H1 (cell line): ENCODE data around the gene NLRP3. TPM values are rescaled to one million over a fixed set of nuclear protein-coding genes. Genes with fewer than 3 reads are reported as not detected.

Source experiments
- CTCF ChIA-PET: fragments of 300-600 bp; sonication (Branson Sonifier 250); formaldehyde crosslinking; loops from one replicate; lab custom pipeline; 2021; ENCODE audit not compliant: partially characterized antibody; lab: Charles Lee
- POLR2A ChIA-PET: fragments of 300-600 bp; sonication (Branson Sonifier 250); formaldehyde crosslinking; loops from one replicate; lab custom pipeline; 2021; ENCODE audit warnings: inconsistent platforms; ENCODE audit not compliant: partially characterized antibody; lab: Charles Lee
- DNase-seq, 2 experiments: peaks; one replicate each; pipeline versions ENCODE4 v3.0.0 to v3.0.0-alpha.2; 2010 to 2022; ENCODE audit warnings: low spot score in 2 of 2, low read depth in 1 of 2, mixed read lengths in 1 of 2
- FAIRE-seq: peaks from 2 replicates; lab custom pipeline; 2011; peaks lifted over from hg19 to GRCh38; lab: Jason Lieb, UNC
- H2AFZ ChIP-seq: 2 replicates; pipeline ENCODE4 v1.8.1; 2012; ENCODE audit warnings: low read length, inconsistent platforms
- H2AK5ac ChIP-seq: 2 replicates; pipeline ENCODE4 v1.6.1; 2013; ENCODE audit warnings: low read depth, low read length
- H2BK120ac ChIP-seq: replicated peaks from 2 replicates; pipeline ENCODE3; 2013; ENCODE audit warnings: low read depth, low read length, inconsistent platforms
- H2BK12ac ChIP-seq: 2 replicates; pipeline ENCODE4 v1.6.1; 2013; ENCODE audit warnings: low read depth, low read length
- H2BK15ac ChIP-seq: 2 replicates; pipeline ENCODE4 v1.6.1; 2013; ENCODE audit warnings: low read length
- H2BK20ac ChIP-seq: 2 replicates; pipeline ENCODE4 v1.6.1; 2013; ENCODE audit warnings: low read length
- H2BK5ac ChIP-seq: 2 replicates; pipeline ENCODE4 v1.6.1; 2013; ENCODE audit warnings: low read depth, low read length
- H3K14ac ChIP-seq: 2 replicates; pipeline ENCODE4 v1.6.1; 2013; ENCODE audit warnings: inconsistent platforms; ENCODE audit not compliant: insufficient read length
- H3K18ac ChIP-seq: 2 replicates; pipeline ENCODE4 v1.6.1; 2013; ENCODE audit warnings: low read length; ENCODE audit errors: extremely low read depth
- H3K23ac ChIP-seq: 2 replicates; pipeline ENCODE4 v1.6.1; 2013; ENCODE audit warnings: inconsistent platforms; ENCODE audit not compliant: insufficient read length
- H3K23me2 ChIP-seq: 2 replicates; pipeline ENCODE4 v1.6.1; 2013; ENCODE audit warnings: low read depth, low read length
- H3K27ac ChIP-seq: 2 replicates; pipeline ENCODE4 v1.6.1; 2011; ENCODE audit warnings: low read depth, low read length, inconsistent platforms
- H3K27me3 ChIP-seq, 4 experiments: replicated peaks in 1 of 4; 1 replicate in 1 of 4; 2 replicates in 3 of 4; pipeline versions ENCODE4 v1.6.1 to v1.8.1; 2011 to 2013; ENCODE audit warnings: low read length in 3 of 4, mild to moderate bottlenecking in 3 of 4, inconsistent platforms in 2 of 4, mixed read lengths in 2 of 4, moderate library complexity in 1 of 4; ENCODE audit not compliant: control insufficient read depth in 3 of 4, insufficient read depth in 3 of 4; ENCODE audit errors: extremely low read depth in 1 of 4
- H3K36me3 ChIP-seq, 4 experiments: 2 replicates each; pipeline versions ENCODE4 v1.6.1 to v1.8.1; 2011 to 2013; ENCODE audit warnings: mild to moderate bottlenecking in 4 of 4, low read length in 3 of 4, moderate library complexity in 2 of 4, control low read depth in 1 of 4, inconsistent platforms in 1 of 4; ENCODE audit not compliant: insufficient read depth in 4 of 4, control insufficient read depth in 2 of 4
- H3K4ac ChIP-seq: replicated peaks from 2 replicates; pipeline ENCODE3; 2013; ENCODE audit warnings: low read length, low read depth, mixed read lengths, inconsistent platforms; ENCODE audit not compliant: insufficient read length
- H3K4me1 ChIP-seq, 4 experiments: replicated peaks in 1 of 4; 1 replicate in 1 of 4; 2 replicates in 3 of 4; pipeline versions ENCODE4 v1.6.1 to v1.8.1; 2011 to 2013; ENCODE audit warnings: low read length in 3 of 4, inconsistent platforms in 2 of 4, mixed read lengths in 1 of 4; ENCODE audit not compliant: insufficient read depth in 4 of 4, control insufficient read depth in 3 of 4
- H3K4me2 ChIP-seq, 2 experiments: 2 replicates each; pipeline versions ENCODE4 v1.6.1 to v1.8.1; 2011 to 2013; ENCODE audit warnings: low read depth in 2 of 2, low read length in 2 of 2, control low read depth in 1 of 2, inconsistent platforms in 1 of 2, mild to moderate bottlenecking in 1 of 2; ENCODE audit not compliant: insufficient read depth in 1 of 2
- H3K4me3 ChIP-seq, 4 experiments: fragments of 200-600, 300-600 bp in 1 of 4; sonication (generic), shearing (Covaris generic), sonication (Bioruptor Twin) in 1 of 4; 2 replicates each; pipeline versions ENCODE4 v1.5.1 to v1.8.1; 2011 to 2016; ENCODE audit warnings: low read length in 4 of 4, low read depth in 3 of 4, control low read depth in 2 of 4, inconsistent platforms in 2 of 4, mild to moderate bottlenecking in 2 of 4, mixed read lengths in 1 of 4, moderate library complexity in 1 of 4; ENCODE audit not compliant: insufficient read depth in 2 of 4; ENCODE audit errors: extremely low read depth in 1 of 4
- H3K56ac ChIP-seq: replicated peaks from 2 replicates; pipeline ENCODE3; 2013; ENCODE audit warnings: low read depth, mild to moderate bottlenecking, mixed read lengths, low read length, inconsistent platforms; ENCODE audit not compliant: insufficient read length
- H3K79me1 ChIP-seq: 2 replicates; pipeline ENCODE4 v1.6.1; 2013; ENCODE audit warnings: low read depth, low read length, control low read depth
- H3K79me2 ChIP-seq, 2 experiments: 2 replicates each; pipeline versions ENCODE4 v1.6.1 to v1.8.1; 2012 to 2013; ENCODE audit warnings: low read length in 2 of 2, mild to moderate bottlenecking in 2 of 2, inconsistent platforms in 1 of 2; ENCODE audit not compliant: insufficient read depth in 2 of 2, control insufficient read depth in 1 of 2
- H3K9ac ChIP-seq, 4 experiments: replicated peaks in 1 of 4; 1 replicate in 1 of 4; 2 replicates in 3 of 4; pipeline versions ENCODE4 v1.6.1 to v1.8.1; 2011 to 2013; ENCODE audit warnings: low read depth in 3 of 4, low read length in 3 of 4, control low read depth in 2 of 4, mild to moderate bottlenecking in 2 of 4, moderate library complexity in 2 of 4, inconsistent platforms in 1 of 4; ENCODE audit errors: extremely low read depth in 1 of 4
- H3K9me3 ChIP-seq, 2 experiments: 2 replicates each; pipeline versions ENCODE4 v1.6.1 to v1.8.1; 2012 to 2013; ENCODE audit warnings: mild to moderate bottlenecking in 2 of 2, moderate library complexity in 2 of 2, control low read depth in 1 of 2, inconsistent platforms in 1 of 2, low read depth in 1 of 2, low read length in 1 of 2, mixed read lengths in 1 of 2; ENCODE audit not compliant: insufficient read depth in 2 of 2
- H4K20me1 ChIP-seq, 2 experiments: replicated peaks in 1 of 2; 2 replicates each; pipeline versions ENCODE3 to v1.8.1; 2011 to 2013; ENCODE audit warnings: inconsistent platforms in 2 of 2, low read length in 2 of 2, mild to moderate bottlenecking in 1 of 2; ENCODE audit not compliant: insufficient read depth in 2 of 2, control insufficient read depth in 1 of 2
- H4K5ac ChIP-seq: 2 replicates; pipeline ENCODE4 v1.6.1; 2013; ENCODE audit warnings: low read length, low read depth, mixed read lengths, inconsistent platforms; ENCODE audit not compliant: insufficient read length
- H4K8ac ChIP-seq: 2 replicates; pipeline ENCODE4 v1.8.0; 2013; ENCODE audit warnings: mild to moderate bottlenecking, moderate library complexity, low read length, inconsistent platforms; ENCODE audit not compliant: insufficient read depth; ENCODE audit errors: extremely low read depth
- H4K91ac ChIP-seq: replicated peaks from 2 replicates; pipeline ENCODE3; 2013; ENCODE audit warnings: low read length, mixed read lengths, inconsistent platforms; ENCODE audit not compliant: insufficient read length
- BACH1 ChIP-seq: IDR thresholded peaks from 2 replicates; pipeline ENCODE4 v1.6.1; 2012; ENCODE audit warnings: low read length, improper control_type of control experiment
- CBX5 ChIP-seq: fragments of 300-800, 300-1000 bp; sonication (generic); IDR thresholded peaks from 2 replicates; pipeline ENCODE4 v1.7.1; 2016; ENCODE audit warnings: antibody characterized with exemption, low read length, low read depth
- CTBP2 ChIP-seq: IDR thresholded peaks from 2 replicates; pipeline ENCODE4 v1.7.0; 2011; ENCODE audit warnings: borderline replicate concordance, mild to moderate bottlenecking, moderate library complexity, mixed read lengths, low read length; ENCODE audit not compliant: insufficient read depth, insufficient read length
- CTCF ChIP-seq, 3 experiments: IDR thresholded peaks; 1 replicate in 2 of 3; 2 replicates in 1 of 3; pipeline versions ENCODE4 v1.5.1 to v1.6.1; 2011; ENCODE audit warnings: low read length in 3 of 3, mild to moderate bottlenecking in 3 of 3, inconsistent platforms in 2 of 3, low read depth in 1 of 3, moderate library complexity in 1 of 3; ENCODE audit not compliant: insufficient read depth in 1 of 3; ENCODE audit errors: control extremely low read depth in 1 of 3
- HDAC6 ChIP-seq: IDR thresholded peaks from one replicate; pipeline ENCODE4 v1.7.1; 2012; ENCODE audit warnings: low read depth, mild to moderate bottlenecking, inconsistent platforms, low read length, moderate library complexity
- NANOG ChIP-seq: IDR thresholded peaks from 2 replicates; pipeline ENCODE4 v1.6.1; 2011; ENCODE audit warnings: low read length, low read depth, mild to moderate bottlenecking, inconsistent platforms; ENCODE audit not compliant: insufficient read depth, poor library complexity, severe bottlenecking
- PHF8 ChIP-seq: fragments of 200-600 bp; sonication (generic); conservative IDR thresholded peaks from 2 replicates; pipeline ENCODE4 v1.7.1; 2012; ENCODE audit warnings: low read depth, mild to moderate bottlenecking, inconsistent platforms, low read length, moderate library complexity
- POLR2AphosphoS5 ChIP-seq: IDR thresholded peaks from 2 replicates; pipeline ENCODE4 v1.6.1; 2011; ENCODE audit warnings: low read depth, low read length
- SAP30 ChIP-seq: fragments of 300-600 bp; sonication (generic); IDR thresholded peaks from 2 replicates; pipeline ENCODE4 v1.7.1; 2012; ENCODE audit warnings: low read length, moderate library complexity, mild to moderate bottlenecking, inconsistent platforms; ENCODE audit not compliant: insufficient read depth, insufficient replicate concordance
- SP2 ChIP-seq: IDR thresholded peaks from 2 replicates; pipeline ENCODE4 v1.6.1; 2012; ENCODE audit warnings: mild to moderate bottlenecking, low read length, inconsistent platforms
- TBP ChIP-seq: IDR thresholded peaks from 2 replicates; pipeline ENCODE4 v1.6.1; 2011; ENCODE audit warnings: low read depth, low read length, improper control_type of control experiment
- WGBS, 2 experiments: shearing (Covaris generic) in 1 of 2; methylation state at CpG; one replicate each; pipeline versions ENCODE4 v1.1.6 to v1.1.7; 2013 to 2015; ENCODE audit warnings: low lambda C conversion rate in 2 of 2, mixed read lengths in 2 of 2, inconsistent platforms in 1 of 2, low coverage in 1 of 2, missing lambda C conversion rate in 1 of 2; ENCODE audit not compliant: insufficient replicate concordance in 2 of 2, insufficient coverage in 1 of 2, insufficient read length in 1 of 2; ENCODE audit errors: extremely low coverage in 1 of 2, missing lambda C conversion rate in 1 of 2; 5-methylcytosine and 5-hydroxymethylcytosine counted together
- polyA plus RNA-seq, 7 experiments: library from polyadenylated mRNA; depleted of rRNA in 3 of 7; stranded (reverse) in 5 of 7; unstranded in 2 of 7; fragments of >200 nt in 5 of 7; fragments of 200-250 nt in 2 of 7; gene quantifications; 1 replicate in 5 of 7; 2 replicates in 1 of 7; 4 replicates in 1 of 7; pipeline versions ENCODE4 v1.2.1 to v1.2.3, GENCODE V29; 2011 to 2013; ENCODE audit warnings: missing spikeins in 2 of 7, mixed read lengths in 2 of 7
- total RNA-seq: library from RNA; stranded (reverse); fragmentation: NEBNext Ultra II Directional; extraction: Animal tissue kit (Norgen Biotek cat#: 25700); gene quantifications from 2 replicates; pipeline ENCODE4 v1.2.1, GENCODE V29; 2021

NLRP3 gene
- total and polyA plus RNA-seq, 2 of the 8 experiments (the other 6 are each of a cell fraction or from before 2014, with no cell fraction given), result 0.05 to 0.19 TPM

GRCh38 chr1:247407180-247407616, 8.8 kb upstream of the NLRP3 start:
- no peak for FAIRE-seq
- no peak for DNase-seq
- no peaks in the 10 kb centered on the region for H3K23me2 ChIP-seq
- H2BK5ac ChIP-seq, result no peak overlapping the region
- no peak overlapping the region for H3K56ac ChIP-seq
- CTCF ChIA-PET, result no interaction called here
- H4K5ac ChIP-seq, result no peak overlapping the region
- H3K79me2 ChIP-seq, result no peaks in the 10 kb centered on the region
- 0 out of 2 replicates have a peak overlapping the region, but pooled peaks have one; percentile 18 for H2BK15ac ChIP-seq
- H3K23ac ChIP-seq, result no peak overlapping the region
- POLR2A ChIA-PET, result no interaction called here
- no peak overlapping the region for H3K4me3 ChIP-seq
- H3K27ac ChIP-seq, result no peak overlapping the region
- H3K18ac ChIP-seq, result no peak overlapping the region
- no peak overlapping the region for H3K4me2 ChIP-seq
- no peak overlapping the region for H2AK5ac ChIP-seq
- no peak overlapping the region for H3K4ac ChIP-seq
- 89% methylated on average over 10 of the region's 10 CpGs; no CpG with 5 or more reads in 1 of the 2 experiments for WGBS, 2 experiments
- no peaks in the 10 kb centered on the region; a peak in 1 of 4 replicates for H3K9me3 ChIP-seq
- H3K27me3 ChIP-seq, result no peaks in the 10 kb centered on the region
- H2BK20ac ChIP-seq, result no peak overlapping the region
- H4K8ac ChIP-seq, result no peak overlapping the region
- H3K14ac ChIP-seq, result no peak overlapping the region
- no peaks in the 10 kb centered on the region for H3K79me1 ChIP-seq
- no peaks in the 10 kb centered on the region for H3K4me1 ChIP-seq
- H2BK12ac ChIP-seq, result no peak overlapping the region
- no peak overlapping the region for H3K9ac ChIP-seq
- H4K20me1 ChIP-seq, result no peaks in the 10 kb centered on the region
- H2AFZ ChIP-seq, result peak overlapping the region; percentile 95
- no peaks in the 10 kb centered on the region for H3K36me3 ChIP-seq
- no peak overlapping the region for H2BK120ac ChIP-seq
- no peak overlapping the region for H4K91ac ChIP-seq
- TF ChIP-seq CTCF (IDR thresholded peaks at IDR 0.05; ENCODE audit: control extremely low read depth in 1 of 3, insufficient read depth in 1 of 3, low read depth in 1 of 3, low read length in 3 of 3) (no peak), NANOG (no peak), PHF8 (no peak), SAP30 (no peak), BACH1 (no peak), POLR2AphosphoS5 (no peak), TBP (no peak), HDAC6 (no peak), CTBP2 (no peak), SP2 (no peak), CBX5 (no peak)
